Activated CD8-positive, alpha-beta memory T cell treated with anti-CD3 and anti-CD28 coated beads for 4 hours (primary cell): ENCODE data around the gene DLGAP4.

Experiments used
- DNase-seq, 2 donors: peaks; one replicate each; pipeline ENCODE4 v3.0.0-alpha.2; 2020; ENCODE audit warnings: low read depth in 2 of 2

The DLGAP4 gene

GRCh38 chr20:36275011-36275410, 31.1 kb upstream of the DLGAP4 start:
- DNase-seq: no peak

DNA sequence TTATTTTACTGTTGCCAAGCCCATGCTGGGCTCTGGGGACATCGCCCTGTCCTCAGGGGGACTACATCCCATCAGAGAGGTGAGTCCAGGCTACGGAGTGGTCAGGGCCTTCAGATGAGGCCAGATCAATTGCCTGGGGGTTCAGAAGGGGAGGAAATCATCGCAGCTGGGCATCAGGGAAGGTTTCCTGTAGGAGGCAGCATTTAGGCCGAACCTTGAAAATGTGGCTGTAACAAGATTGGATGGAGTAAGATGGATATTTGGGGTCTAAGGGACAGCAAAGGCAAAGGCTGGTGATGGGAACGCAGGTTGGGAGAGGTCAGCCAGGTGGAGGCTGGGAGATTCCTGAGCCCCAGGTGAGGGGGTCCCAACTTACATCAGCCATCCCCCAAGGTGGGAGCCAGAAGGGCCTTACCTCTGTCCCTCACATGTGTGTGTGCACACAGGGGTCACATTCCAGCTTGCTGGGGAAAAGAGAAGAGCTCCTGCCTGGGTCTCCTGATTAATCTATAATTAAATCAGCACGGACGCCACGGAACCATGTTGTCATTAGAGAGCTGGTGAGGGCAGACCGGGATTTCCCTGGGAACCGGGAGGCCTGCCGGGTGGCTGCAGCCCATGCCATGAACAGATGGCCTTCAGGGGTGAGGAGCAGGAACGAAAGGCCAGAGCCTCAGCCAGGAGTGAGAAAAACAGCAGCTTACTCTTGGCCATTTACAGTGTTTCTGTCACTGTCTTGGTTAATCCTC, 30.5 kb upstream of the DLGAP4 start:
- no peak for DNase-seq

DNA sequence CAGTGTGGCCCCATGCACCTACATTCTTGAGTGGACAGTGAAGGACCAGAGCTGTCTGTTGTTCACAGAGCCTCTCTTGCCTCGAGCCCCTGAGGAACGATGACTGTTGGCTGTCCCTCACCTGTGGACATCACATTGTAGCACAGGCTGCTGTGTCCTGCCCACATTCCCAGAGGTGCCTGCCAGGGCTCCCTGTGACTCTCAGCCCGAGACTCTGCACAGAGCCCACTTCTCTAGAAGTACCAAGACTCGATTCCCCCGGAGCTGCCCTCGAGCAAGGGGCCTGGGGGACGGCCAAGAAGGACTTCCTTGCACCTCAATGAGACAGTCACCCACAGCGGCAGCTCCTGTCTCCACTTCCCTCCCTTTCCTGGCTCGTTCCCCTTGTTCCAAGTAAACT, 28.6 kb upstream of the DLGAP4 start:
- DNase-seq: no peak

DNA sequence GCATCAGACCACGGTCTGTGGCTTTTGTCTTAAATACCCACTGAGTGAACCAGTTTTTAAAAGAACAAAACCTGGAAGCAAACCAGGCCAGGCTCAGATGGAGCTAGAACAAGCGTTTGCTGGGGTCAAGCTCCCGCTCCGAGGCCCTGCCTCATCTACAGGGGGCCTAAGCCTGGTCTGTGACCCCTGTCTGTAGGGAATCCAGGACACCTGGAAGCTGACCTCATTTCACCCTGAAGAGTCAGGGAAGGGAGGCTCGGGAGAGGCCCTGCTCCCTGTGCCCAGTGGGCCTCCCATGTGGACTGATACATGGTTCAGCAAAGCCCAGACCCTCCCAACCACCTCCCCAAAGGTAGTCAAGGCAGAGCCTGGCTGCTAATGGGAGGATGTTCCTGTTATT, 26.8 kb upstream of the DLGAP4 start:
- DNase-seq: no peak

GRCh38 chr20:36279776-36280175, 26.4 kb upstream of the DLGAP4 start:
- no peak for DNase-seq

DNA sequence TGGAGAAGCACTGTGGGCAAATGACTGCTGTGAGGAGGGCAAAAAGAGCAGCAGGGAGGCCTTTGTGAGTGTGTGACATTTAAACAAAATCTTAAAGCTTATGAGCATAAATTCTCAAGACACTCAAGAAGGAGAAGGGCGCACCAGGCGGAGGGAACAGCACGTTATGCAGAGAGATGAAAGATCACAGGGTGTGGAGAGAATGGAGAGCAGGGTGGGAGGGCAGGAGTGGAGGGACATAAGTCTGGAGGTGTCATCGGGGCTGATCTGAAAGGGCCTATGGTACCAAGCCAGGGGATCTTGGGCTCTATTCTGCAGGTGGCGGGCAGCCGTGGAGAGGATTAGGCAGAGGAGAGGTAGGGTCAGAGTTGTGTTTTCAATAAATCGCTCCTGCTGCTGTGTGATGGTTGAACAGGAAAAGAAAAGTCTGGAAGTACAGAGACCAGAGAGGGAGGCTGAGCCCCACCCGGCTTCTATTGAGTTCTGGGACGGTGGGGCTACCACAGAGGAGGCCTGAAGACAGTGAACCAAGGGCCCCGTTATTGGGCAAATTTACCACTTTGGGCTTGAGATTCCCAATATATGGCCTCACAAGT, 24.3 kb upstream of the DLGAP4 start:
- no peak for DNase-seq

DNA sequence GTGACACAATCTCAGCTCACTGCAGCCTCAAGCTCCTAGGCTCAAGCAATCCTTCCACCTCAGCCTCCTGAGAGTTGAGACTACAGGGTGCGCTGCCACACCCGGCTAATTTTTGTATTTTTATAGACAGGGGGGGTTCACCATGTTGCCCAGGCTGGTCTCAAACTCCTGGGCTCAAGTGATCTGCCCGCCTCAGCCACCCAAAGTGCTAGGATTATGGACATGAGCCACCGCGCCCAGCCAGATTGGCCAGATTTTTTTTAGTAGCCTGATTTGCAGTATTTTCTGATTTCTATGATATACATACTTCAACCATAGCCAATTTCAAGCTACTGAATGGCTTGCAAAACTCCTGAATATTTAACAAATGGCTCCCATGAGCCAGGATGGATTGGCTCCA, 21.4 kb upstream of the DLGAP4 start:
- DNase-seq: no peak

GRCh38 chr20:36285746-36286447, 20.2 kb upstream of the DLGAP4 start:
- no peak for DNase-seq

DNA sequence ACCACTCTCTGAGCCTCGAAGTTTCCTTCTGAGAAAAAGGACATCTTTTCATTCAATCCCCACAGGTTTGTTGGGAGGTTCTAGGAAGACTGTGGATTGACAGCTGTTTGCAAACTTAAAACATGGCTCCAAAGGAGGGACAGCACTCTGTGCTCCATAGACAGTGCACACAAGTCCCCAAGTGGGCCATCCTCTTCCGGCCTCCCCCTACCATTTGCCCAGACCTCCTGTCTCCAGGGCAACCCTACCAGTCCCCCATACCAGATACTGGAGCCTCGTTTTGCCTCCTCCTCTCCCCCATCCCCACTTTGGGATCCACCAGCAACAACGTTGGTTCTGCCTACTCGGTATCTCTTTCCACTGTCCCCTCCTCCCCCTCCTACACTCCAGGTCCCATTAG, 8.5 kb upstream of the DLGAP4 start:
- no peak for DNase-seq

GRCh38 chr20:36298061-36298460, 8.1 kb upstream of the DLGAP4 start:
- no peak for DNase-seq

- DNase-seq: no peak
These were observed 7.3 kb upstream of the DLGAP4 start for GRCh38 chr20:36298795-36299339.

DNA sequence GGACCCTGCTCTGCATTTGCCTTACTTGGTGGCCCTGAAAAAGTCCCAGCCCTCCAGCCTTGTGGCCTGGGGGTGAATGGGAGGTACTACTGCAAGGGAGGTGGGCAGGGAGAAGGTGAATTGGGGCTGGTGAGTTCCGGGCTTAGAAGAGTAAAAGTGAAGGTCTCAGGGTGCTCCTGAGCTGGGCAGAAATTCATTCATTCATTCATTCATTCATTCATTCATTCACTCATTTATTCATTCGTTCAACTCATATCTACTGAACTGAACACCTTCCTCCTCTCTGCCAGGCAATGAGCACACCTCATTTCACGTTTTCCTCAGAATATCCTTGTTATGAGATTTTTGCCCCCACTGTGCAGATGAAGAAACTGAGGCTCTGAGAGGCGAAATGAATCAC, 6.7 kb upstream of the DLGAP4 start:
- no peak for DNase-seq

DNA sequence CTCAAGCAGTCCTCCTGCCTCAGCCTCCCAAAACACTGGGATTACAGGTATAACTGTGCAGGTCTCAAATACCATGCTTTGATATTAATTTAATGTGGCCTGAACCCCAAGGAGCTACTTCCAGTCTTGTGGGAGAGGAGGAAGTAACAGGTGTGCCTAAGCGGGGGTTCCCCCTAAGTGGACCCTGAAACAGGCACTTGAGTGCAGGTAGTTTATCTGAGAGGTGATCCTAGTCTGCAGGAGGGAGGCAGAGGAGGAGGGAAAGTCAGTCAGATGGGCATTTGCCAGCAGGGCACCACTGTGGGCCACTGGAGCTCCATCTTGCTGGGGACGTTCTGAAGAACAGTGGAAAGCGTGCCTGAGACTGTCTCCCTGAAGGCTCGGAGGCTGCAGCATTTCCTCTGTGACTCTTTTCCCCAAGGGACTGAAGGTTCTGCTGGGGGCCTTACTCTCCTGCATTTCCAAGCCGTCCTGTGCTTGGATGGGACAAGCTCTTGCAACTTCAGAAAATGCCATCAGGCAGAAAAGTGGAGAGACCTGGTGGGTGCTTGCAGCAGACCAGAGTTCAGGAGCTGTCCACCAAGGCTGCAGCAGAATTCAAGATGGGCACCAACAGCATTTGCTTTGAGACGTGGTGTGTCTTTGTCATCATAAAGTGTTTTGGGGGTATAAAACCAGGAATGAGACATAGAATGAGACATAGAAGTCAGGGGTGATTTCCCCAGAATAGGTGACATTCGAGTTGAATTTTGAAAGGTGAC, 4.6 kb upstream of the DLGAP4 start:
- no peak for DNase-seq

- no peak for DNase-seq
These were observed 3.0 kb upstream of the DLGAP4 start for GRCh38 chr20:36303020-36303595.

DNA sequence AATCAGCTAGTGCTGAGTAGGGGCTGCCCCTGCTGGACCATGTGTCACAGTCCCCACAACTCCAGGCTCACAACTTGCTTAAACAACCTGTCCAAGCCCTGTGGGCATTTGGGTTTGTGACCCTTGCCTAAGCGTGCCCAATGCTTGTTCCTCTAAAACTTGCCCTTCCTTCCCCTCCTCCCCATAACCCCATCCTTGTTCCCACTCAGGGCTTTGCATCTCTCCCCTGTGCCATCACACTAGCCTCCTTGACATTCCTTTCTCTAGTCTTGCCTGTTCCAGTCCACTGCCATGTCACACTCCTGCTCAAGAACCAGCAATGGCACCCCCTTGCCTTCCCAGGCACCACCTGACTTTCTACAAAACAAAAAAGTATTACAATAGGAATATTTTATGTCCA, 2.3 kb upstream of the DLGAP4 start:
- DNase-seq: no peak

DNA sequence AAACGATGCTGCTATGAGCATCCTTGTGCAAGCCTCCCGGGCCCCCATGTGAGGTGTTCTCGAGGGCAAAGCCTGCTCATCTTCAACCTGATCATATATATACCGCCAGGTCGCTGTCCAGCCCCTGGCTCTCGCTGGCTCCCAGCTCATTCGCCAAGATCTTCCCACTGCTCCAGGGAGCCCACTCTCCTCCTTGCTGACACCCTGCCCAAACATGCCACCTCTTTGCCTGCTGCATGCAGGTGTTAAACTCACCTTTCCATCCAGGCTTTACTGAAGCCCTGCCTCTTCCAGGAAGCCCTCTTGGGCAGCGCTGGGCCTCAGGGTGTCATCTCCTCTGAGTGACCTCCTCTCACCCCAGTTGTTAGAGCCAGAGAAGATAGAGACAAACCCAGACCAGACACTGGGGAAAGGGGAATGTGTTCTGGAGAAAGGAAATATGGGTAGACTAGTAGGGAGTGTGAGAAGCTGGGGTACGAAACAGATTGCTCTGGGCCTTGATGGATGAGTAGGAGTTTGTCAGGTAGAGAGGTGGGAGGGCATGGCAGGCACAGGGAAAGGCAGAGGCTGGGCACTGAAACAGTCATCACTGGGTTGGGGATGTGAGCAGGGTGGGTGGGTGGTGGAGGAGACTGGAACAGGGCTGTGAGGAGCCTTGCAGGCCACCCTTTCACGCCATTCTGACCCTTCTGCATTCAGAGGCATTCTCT, 1.2 kb upstream of the DLGAP4 start:
- DNase-seq: no peak

DNA sequence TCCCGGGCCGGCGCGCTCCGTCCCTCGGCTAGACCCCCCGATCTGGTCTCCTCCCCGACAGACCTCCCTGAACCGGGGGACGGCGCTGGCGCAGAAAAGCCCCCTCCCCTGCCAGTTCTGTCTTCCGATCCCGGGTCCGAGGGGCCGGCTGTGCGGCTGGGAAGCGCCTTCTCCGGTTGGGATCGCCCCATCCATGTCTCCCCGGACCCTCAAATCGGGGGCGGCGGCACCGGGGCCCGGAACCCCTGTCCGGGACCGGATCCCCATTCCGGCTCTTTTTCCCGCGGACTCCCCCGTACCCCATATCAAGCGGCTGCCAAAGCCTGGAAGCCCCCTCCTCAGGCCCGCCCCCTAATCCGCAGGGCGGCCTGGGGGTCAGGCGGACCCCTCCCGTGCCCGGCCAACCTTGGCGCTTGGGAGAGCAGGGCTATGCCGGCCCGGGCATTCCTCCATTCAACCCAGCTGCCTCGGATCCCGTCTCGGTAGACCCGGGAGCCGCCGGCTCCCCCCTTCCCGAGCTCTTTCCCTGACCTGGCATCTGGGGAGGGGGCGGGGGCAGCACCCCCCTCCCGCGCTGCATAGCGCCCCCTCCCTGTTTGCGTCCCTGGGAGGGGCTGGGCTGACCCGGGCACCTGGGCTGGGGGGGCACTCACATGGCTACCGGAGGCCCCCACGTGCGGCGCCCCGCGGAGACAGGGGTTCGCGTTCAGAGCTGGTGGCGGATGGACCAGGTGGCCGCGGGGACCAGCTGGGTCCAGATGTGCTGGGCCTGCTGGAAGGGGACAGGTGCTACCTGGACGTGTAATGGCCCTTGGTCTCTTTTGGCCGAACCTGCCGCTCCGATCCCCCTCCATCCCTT, 643 bp downstream of the DLGAP4 start:
- no peak for DNase-seq

DNA sequence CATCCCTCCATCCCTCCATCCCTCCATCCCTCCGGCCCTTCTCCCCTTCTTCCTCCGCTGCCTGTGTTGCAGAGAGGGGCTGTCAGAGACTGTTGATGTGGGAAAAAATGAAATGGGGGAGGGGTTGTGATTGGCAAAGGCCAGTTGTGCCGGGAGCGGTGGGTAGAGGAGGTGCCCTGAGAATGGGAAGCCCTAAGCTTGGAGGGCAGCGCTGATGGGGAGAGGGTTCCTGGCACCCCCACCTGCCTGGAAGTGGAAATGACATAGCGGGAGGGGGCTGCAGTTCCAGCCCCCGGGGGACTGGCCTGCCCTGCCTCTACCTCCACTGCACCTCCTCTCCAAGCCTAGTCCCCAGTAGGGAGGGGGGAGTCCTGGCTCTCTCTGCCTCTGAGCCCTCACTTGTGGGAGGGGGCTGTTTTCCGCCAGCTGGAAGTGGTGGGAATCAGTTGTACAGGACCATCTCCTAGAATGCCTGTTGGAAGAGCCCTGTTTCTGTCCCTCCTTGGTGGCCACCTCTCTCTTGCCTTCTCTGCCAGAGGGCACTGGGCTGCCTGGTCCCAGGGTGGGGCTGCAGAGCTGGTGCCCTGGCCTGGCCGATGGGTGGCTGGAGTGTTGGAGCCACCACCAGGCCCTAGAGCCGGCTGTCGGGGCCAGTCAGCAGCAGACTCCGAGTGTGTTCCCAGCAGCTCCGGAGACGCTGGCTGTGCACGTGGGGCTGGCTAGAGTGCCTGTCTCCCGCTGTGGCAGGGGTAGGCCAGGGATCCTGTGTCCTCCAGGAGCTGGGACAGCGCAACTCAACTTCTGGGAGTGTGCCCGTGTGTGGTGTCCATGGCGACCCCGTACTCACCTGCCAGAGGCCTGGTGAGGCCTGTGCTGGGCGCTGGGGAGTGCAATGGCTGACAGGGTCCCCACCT, 1.5 kb downstream of the DLGAP4 start:
- no peak for DNase-seq

- DNase-seq: no peak
These were observed 2.2 kb downstream of the DLGAP4 start for GRCh38 chr20:36308353-36308752.
